Cardiac fibroblast (primary cell): Measurements from ENCODE around the gene FAM81A.
"Not testable (repeated sequence)": the region's sequence is repeated elsewhere in the genome, so short reads cannot be mapped to it uniquely, and the experiment has no call there.

Experiments used
- DNase-seq, 2 donors: peaks; one replicate each; pipeline versions ENCODE4 v3.0.0 to v3.0.0-alpha.2; 2010; ENCODE audit warnings: low read depth in 2 of 2
- H3K4me3 ChIP-seq, 2 donors: replicated peaks in 1 of 2; 1 replicate in 1 of 2; 2 replicates in 1 of 2; pipeline ENCODE4 v1.5.1; 2011; ENCODE audit warnings: low read depth in 2 of 2, low read length in 2 of 2, mild to moderate bottlenecking in 2 of 2, moderate library complexity in 1 of 2
- TF ChIP-seq, protein P1 (sequence below): IDR thresholded peaks from one replicate; pipeline ENCODE4 v1.5.1; 2011; ENCODE audit warnings: low read depth, mild to moderate bottlenecking, low read length, inconsistent platforms

The FAM81A gene

DNA sequence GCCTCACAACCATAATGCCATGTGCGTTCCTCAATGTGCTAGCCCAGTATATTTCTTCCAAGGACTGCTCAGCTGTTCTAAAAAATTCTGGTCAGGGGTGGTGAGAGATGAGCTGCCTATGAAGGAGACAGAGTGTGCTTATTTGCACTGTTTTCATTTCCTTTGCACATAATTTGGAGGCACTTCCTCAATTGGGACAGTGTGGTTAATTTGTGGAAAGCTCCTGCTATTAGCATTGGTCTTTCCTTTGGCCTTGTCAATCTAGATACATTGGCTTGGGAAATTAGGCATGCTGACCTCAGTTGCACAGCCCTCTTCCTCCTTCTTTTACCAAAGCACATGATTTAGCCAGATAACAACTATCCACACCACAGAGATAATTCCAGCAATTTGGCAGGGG is 9.4 kb downstream of the FAM81A start:
- TF ChIP-seq, protein P1, sequence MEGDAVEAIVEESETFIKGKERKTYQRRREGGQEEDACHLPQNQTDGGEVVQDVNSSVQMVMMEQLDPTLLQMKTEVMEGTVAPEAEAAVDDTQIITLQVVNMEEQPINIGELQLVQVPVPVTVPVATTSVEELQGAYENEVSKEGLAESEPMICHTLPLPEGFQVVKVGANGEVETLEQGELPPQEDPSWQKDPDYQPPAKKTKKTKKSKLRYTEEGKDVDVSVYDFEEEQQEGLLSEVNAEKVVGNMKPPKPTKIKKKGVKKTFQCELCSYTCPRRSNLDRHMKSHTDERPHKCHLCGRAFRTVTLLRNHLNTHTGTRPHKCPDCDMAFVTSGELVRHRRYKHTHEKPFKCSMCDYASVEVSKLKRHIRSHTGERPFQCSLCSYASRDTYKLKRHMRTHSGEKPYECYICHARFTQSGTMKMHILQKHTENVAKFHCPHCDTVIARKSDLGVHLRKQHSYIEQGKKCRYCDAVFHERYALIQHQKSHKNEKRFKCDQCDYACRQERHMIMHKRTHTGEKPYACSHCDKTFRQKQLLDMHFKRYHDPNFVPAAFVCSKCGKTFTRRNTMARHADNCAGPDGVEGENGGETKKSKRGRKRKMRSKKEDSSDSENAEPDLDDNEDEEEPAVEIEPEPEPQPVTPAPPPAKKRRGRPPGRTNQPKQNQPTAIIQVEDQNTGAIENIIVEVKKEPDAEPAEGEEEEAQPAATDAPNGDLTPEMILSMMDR: no peak
- H3K4me3 ChIP-seq: no peak overlapping the region
- no peak for DNase-seq

DNA sequence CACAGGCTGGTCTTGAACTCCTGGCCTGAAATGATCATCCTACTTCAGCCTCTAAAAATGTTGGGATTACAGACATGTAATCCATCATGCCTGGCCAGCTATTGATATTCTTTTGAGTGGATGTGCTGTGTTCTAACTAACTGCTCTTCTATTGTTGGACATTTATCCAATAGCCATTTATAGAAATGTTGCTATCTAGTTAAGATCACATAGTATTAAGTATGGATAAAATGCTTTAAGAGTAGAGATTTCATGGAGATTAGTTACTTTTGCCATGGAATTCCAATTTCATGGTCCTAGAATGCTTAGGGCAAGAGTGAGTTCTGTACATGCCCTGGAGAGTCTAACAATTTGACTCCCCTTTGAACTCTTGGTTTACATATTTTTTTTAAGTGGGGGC is 10.9 kb downstream of the FAM81A start:
- TF ChIP-seq, protein P1: no peak
- H3K4me3 ChIP-seq: no peak overlapping the region
- DNase-seq: no peak

DNA sequence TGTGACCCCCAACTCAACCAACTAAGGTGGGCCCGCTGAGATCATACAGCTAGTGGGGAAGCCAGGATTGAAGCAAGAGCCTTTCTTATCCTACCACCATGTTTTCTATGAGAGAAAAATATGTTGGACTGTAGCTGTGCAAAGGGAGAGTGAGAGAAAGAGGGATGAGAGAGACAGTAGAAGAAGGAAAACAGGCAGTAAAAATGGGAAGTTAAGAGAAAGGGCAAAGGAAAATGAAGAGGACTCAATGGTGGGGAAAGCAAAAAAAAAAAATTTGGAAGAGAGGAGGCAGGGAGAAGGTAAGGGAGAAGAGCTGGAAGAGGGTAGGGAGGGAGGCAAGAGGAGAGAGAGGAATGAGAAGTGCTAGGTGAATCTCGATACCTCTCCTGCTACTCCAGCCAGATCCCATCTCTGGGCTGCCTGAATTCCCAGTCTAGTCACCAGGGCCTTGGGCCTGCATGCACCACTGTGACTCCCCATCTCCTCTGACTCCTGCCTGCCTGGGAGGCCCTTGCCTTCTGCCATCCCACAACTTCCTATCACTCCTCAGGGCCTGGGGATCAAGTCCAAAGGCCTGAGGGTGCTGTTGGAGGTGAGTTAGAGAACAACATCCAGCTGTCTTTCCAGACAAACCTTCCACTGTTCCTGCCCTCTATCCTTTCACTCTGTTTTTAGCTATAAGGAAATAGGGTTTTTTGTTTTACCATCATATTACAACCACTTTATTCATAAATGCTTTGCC is 15.7 kb downstream of the FAM81A start:
- TF ChIP-seq, protein P1: no peak
- no peak for DNase-seq

DNA sequence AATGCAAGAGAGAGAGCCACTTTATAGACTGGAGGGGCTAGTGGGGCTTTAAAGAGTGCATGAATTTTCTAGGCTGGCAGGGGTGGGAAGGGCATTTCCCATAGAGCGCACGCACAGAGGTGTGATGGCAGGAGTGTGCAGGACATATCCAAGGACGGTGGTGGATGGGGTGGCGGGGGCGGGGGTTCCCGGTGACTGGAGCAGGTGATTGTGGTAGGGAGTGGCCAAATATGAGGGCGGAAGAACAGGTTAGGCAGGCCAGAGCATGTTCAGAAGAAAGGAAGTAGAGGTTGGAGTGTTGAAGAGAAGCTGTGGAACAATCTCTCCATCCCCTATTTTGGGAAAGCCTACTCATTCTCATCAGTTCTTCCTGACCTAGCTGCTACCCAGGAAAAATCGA is 18.1 kb downstream of the FAM81A start:
- TF ChIP-seq, protein P1: no peak
- no peak overlapping the region for H3K4me3 ChIP-seq
- no peak for DNase-seq

More for the DNA sequence above, 15.7 kb downstream of the FAM81A start:
- H3K4me3 ChIP-seq: no peak overlapping the region

DNA sequence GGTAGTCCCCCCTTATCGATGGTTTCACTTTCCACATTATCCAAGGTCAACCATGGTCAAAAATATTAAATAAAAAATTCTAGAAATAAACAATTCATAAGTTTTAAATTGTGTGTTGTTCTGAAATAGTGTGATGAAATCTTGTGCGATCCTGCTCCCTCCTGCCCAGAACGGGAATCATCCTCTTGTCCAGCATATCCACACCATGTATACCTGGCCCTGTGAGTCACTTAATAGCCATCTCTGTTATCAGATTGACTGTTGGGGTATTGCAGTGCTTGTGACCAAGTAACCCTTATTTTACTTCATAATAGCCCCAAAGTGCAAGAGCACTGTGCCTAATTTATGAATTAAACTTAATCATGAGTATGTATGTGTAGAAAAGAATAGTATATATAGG is 19.1 kb downstream of the FAM81A start:
- no peak for DNase-seq
- no peak overlapping the region for H3K4me3 ChIP-seq
- TF ChIP-seq, protein P1: no peak

DNA sequence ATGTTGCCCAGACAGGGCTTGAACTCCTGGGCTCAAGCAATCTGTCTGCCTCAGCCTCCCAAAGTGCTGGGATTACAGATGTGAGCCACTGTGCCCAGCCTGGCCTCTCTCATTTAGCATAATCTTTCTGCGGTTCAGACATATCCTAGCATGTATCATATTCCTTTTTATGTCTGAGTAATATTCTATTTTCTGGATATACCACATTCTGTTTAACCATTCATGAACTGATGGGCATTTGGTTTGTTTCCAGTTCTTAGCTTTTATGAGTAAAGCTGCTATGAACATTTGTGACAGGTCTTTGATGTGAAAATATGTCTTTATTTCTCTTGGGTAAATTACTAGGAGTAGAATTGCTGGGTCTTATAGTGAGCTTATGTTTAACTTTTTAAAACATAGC is 23.5 kb downstream of the FAM81A start:
- H3K4me3 ChIP-seq: no peak overlapping the region
- DNase-seq: no peak
- TF ChIP-seq, protein P1: no peak

DNA sequence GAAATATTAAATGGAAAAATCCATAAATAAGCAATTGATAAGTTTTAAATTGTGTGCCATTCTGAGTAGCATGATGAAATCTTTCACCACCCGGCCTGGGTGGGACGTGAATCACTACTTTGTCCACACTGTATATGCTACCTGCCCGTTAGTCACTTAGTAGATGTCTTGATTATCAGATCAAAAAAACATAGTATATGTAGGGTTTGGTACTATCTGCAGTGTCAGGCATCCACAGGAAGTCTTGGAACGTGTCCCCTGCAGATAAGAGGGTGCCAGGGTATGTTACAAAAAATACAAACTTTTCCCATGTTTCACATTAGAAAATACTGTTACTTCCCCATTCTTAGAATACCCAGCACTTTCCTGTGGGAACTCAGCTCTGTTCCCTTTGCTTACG is 35.2 kb downstream of the FAM81A start:
- TF ChIP-seq, protein P1: no peak
- no peak overlapping the region for H3K4me3 ChIP-seq
- peak in 1 of 2 donors; percentile 7 for DNase-seq

DNA sequence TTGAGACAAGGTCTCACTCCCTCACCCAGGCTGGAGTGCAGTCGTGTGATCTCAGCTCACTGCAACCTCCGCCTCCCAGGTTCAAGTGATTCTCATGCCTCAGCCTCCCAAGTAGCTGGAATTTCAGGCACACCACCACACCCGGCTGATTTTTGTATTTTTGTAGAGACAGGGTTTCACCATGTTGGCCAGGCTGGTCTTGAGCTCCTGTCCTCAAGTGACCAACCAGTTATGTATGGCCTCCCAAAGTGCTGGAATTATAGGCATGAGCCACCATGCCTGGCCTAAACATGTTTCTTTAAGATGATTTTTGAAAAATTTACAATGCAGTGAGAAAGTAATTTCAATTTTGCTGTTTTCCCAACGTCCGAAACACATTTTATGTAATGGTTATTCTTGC is 37.2 kb downstream of the FAM81A start:
- not testable (repeated sequence) for DNase-seq, H3K4me3 ChIP-seq
